ENCODE measurements around the gene ZNF519. TPM values are rescaled to one million over a fixed set of nuclear protein-coding genes. Genes with fewer than 3 reads are reported as not detected.

ZNF519 gene
- total RNA-seq, 1 experiment from 2014 or later: 27.0 TPM

GRCh38 chr18:14120926-14121325 is 11.3 kb downstream of the ZNF519 start:
- no peaks in the 10 kb centered on the region for H3K4me1 Mint-ChIP-seq (ENCODE audit: low read depth, unreplicated experiment)
- no peak for TF ChIP-seq CTCF (IDR thresholded peaks at IDR 0.05; ENCODE audit: unreplicated experiment)
- intact Hi-C loops (cut with micrococcal nuclease; ENCODE audit: unreplicated experiment): no loop called here
- H3K4me3 Mint-ChIP-seq (ENCODE audit: low read depth, unreplicated experiment): no peak overlapping the region
- BruUV-seq (replicated peaks): no TSS peak
- no peak overlapping the region for H3K27ac Mint-ChIP-seq (ENCODE audit: unreplicated experiment)
- CTCF ChIA-PET: no interaction called here
- H3K36me3 Mint-ChIP-seq (ENCODE audit: insufficient read depth, unreplicated experiment): no peaks in the 10 kb centered on the region
- no peak for DNase-seq
- no peaks in the 10 kb centered on the region for H3K9me3 Mint-ChIP-seq (ENCODE audit: low read depth, unreplicated experiment)
- H3K27me3 Mint-ChIP-seq (ENCODE audit: unreplicated experiment): no peaks in the 10 kb centered on the region

GRCh38 chr18:14117606-14118005 is 14.6 kb downstream of the ZNF519 start:
- peaks cover 10% of the 10 kb centered on the region for H3K9me3 Mint-ChIP-seq (ENCODE audit: low read depth, unreplicated experiment)
- H3K36me3 Mint-ChIP-seq (ENCODE audit: insufficient read depth, unreplicated experiment): no peaks in the 10 kb centered on the region
- H3K4me3 Mint-ChIP-seq (ENCODE audit: low read depth, unreplicated experiment): no peak overlapping the region
- no peaks in the 10 kb centered on the region for H3K27me3 Mint-ChIP-seq (ENCODE audit: unreplicated experiment)
- no peak for DNase-seq
- H3K4me1 Mint-ChIP-seq (ENCODE audit: low read depth, unreplicated experiment): no peaks in the 10 kb centered on the region
- BruUV-seq (replicated peaks): no TSS peak
- intact Hi-C loops (cut with micrococcal nuclease; ENCODE audit: unreplicated experiment): no loop called here
- TF ChIP-seq CTCF (IDR thresholded peaks at IDR 0.05; ENCODE audit: unreplicated experiment): no peak
- H3K27ac Mint-ChIP-seq (ENCODE audit: unreplicated experiment): no peak overlapping the region
- CTCF ChIA-PET: no interaction called here

- no peak for DNase-seq
- no peak for TF ChIP-seq CTCF (IDR thresholded peaks at IDR 0.05; ENCODE audit: unreplicated experiment)
- CTCF ChIA-PET: no interaction called here
- Mint-ChIP-seq H3K4me3 (ENCODE audit: low read depth, unreplicated experiment) (no peak overlapping the region), H3K36me3 (ENCODE audit: insufficient read depth, unreplicated experiment) (no peaks in the 10 kb centered on the region), H3K9me3 (ENCODE audit: low read depth, unreplicated experiment) (peaks cover 26% of the 10 kb centered on the region), H3K4me1 (ENCODE audit: low read depth, unreplicated experiment) (no peaks in the 10 kb centered on the region), H3K27ac (ENCODE audit: unreplicated experiment) (no peak overlapping the region), H3K27me3 (ENCODE audit: unreplicated experiment) (no peaks in the 10 kb centered on the region)
- BruUV-seq (replicated peaks): no TSS peak
- intact Hi-C loops (cut with micrococcal nuclease; ENCODE audit: unreplicated experiment): no loop called here
Measured at GRCh38 chr18:14106906-14107305, 25.3 kb downstream of the ZNF519 start.

GRCh38 chr18:14104906-14105748 is 27.1 kb downstream of the ZNF519 start:
- intact Hi-C loops (cut with micrococcal nuclease; ENCODE audit: unreplicated experiment): no loop called here
- CTCF ChIA-PET: no interaction called here

More at GRCh38 chr18:14104906-14105748, 27.1 kb downstream of the ZNF519 start:
- DNase-seq: no peak
- H3K4me3 Mint-ChIP-seq (ENCODE audit: low read depth, unreplicated experiment): no peak overlapping the region
- no peak for TF ChIP-seq CTCF (IDR thresholded peaks at IDR 0.05; ENCODE audit: unreplicated experiment)
- BruUV-seq (replicated peaks): no TSS peak
- H3K27ac Mint-ChIP-seq (ENCODE audit: unreplicated experiment): no peak overlapping the region
- peaks cover 5% of the 10 kb centered on the region for H3K36me3 Mint-ChIP-seq (ENCODE audit: insufficient read depth, unreplicated experiment)
- H3K9me3 Mint-ChIP-seq (ENCODE audit: low read depth, unreplicated experiment): peaks cover 26% of the 10 kb centered on the region
- H3K27me3 Mint-ChIP-seq (ENCODE audit: unreplicated experiment): no peaks in the 10 kb centered on the region
- no peaks in the 10 kb centered on the region for H3K4me1 Mint-ChIP-seq (ENCODE audit: low read depth, unreplicated experiment)

Measured in Calu3 (cell line).